HEK293T (cell line): Measurements from ENCODE around the gene MUC20.
"Not testable (repeated sequence)": the region's sequence is repeated elsewhere in the genome, so short reads cannot be mapped to it uniquely, and the experiment has no call there.

Source experiments
- CTCF ChIA-PET: fragments of 350-600 bp; formaldehyde crosslinking; extraction: SDS; loops from one replicate; lab custom pipeline; 2021; ENCODE audit warnings: antibody characterized with exemption, inconsistent platforms; lab: Yijun Ruan, JAX
- POLR2A ChIA-PET: fragments of 350-600 bp; formaldehyde crosslinking; extraction: SDS; loops from one replicate; lab custom pipeline; 2020; ENCODE audit warnings: antibody characterized with exemption, inconsistent platforms; lab: Yijun Ruan, JAX
- DNase-seq: peaks from one replicate; pipeline ENCODE4 v3.0.0; 2012; ENCODE audit warnings: mixed read lengths; ENCODE audit errors: extremely low spot score
- ARNT ChIP-seq: fragments of 450-650 bp; IDR thresholded peaks from 2 replicates; pipeline ENCODE4 v1.6.1; 2017; ENCODE audit warnings: mild to moderate bottlenecking
- BHLHE40 ChIP-seq: fragments of 450-650 bp; IDR thresholded peaks from 2 replicates; pipeline ENCODE4 v1.6.1; 2016; ENCODE audit warnings: mild to moderate bottlenecking, moderate library complexity, borderline replicate concordance
- CTBP1 ChIP-seq: fragments of 450-650 bp; IDR thresholded peaks from 2 replicates; pipeline ENCODE4 v1.6.1; 2016; ENCODE audit warnings: borderline replicate concordance
- ELF4 ChIP-seq: fragments of 450-650 bp; IDR thresholded peaks from 2 replicates; pipeline ENCODE4 v1.6.1; 2017; ENCODE audit warnings: antibody characterized with exemption
- FOXA1 ChIP-seq: fragments of 450-650 bp; IDR thresholded peaks from 2 replicates; pipeline ENCODE4 v1.6.1; 2016; ENCODE audit warnings: mild to moderate bottlenecking
- FOXK2 ChIP-seq: fragments of 450-650 bp; IDR thresholded peaks from 2 replicates; pipeline ENCODE4 v1.6.1; 2016; ENCODE audit warnings: mild to moderate bottlenecking
- FOXM1 ChIP-seq: fragments of 450-650 bp; IDR thresholded peaks from 2 replicates; pipeline ENCODE4 v1.6.1; 2017; ENCODE audit warnings: mild to moderate bottlenecking, borderline replicate concordance
- HDGF ChIP-seq: fragments of 450-650 bp; IDR thresholded peaks from 2 replicates; pipeline ENCODE4 v1.6.1; 2017; ENCODE audit warnings: antibody characterized with exemption, borderline replicate concordance
- L3MBTL2 ChIP-seq: fragments of 450-650 bp; conservative IDR thresholded peaks from 2 replicates; pipeline ENCODE4 v1.6.1; 2016; ENCODE audit warnings: mild to moderate bottlenecking
- LEF1 ChIP-seq: fragments of 450-650 bp; IDR thresholded peaks from 2 replicates; pipeline ENCODE4 v1.6.1; 2017; ENCODE audit warnings: mild to moderate bottlenecking, borderline replicate concordance
- NFRKB ChIP-seq: fragments of 450-650 bp; IDR thresholded peaks from 2 replicates; pipeline ENCODE4 v1.6.1; 2016; ENCODE audit warnings: mild to moderate bottlenecking, moderate library complexity
- PKNOX1 ChIP-seq: fragments of 450-650 bp; IDR thresholded peaks from 2 replicates; pipeline ENCODE4 v1.6.1; 2016
- SP1 ChIP-seq: fragments of 450-650 bp; IDR thresholded peaks from 2 replicates; pipeline ENCODE4 v1.6.1; 2017
- SUZ12 ChIP-seq: fragments of 450-650 bp; IDR thresholded peaks from 2 replicates; pipeline ENCODE4 v1.6.1; 2016; ENCODE audit warnings: mild to moderate bottlenecking
- TARDBP ChIP-seq: fragments of 450-650 bp; IDR thresholded peaks from 2 replicates; pipeline ENCODE4 v1.6.1; 2016
- ZNF384 ChIP-seq: fragments of 450-650 bp; IDR thresholded peaks from 2 replicates; pipeline ENCODE4 v1.6.1; 2016

MUC20 gene

GRCh38 chr3:195735036-195735695 lies 14.4 kb downstream of the MUC20 start:
- ChIA-PET POLR2A (no interaction called here), CTCF (no interaction called here)
- TF ChIP-seq PKNOX1 (no peak), BHLHE40 (no peak), ELF4 (no peak), LEF1 (no peak), FOXM1 (no peak), HDGF (no peak), FOXA1 (no peak), TARDBP (no peak), ARNT (no peak), SUZ12 (no peak), FOXK2 (no peak), SP1 (no peak), NFRKB (no peak), CTBP1 (no peak), L3MBTL2 (no peak), ZNF384 (no peak)
- DNase-seq = no peak

DNA sequence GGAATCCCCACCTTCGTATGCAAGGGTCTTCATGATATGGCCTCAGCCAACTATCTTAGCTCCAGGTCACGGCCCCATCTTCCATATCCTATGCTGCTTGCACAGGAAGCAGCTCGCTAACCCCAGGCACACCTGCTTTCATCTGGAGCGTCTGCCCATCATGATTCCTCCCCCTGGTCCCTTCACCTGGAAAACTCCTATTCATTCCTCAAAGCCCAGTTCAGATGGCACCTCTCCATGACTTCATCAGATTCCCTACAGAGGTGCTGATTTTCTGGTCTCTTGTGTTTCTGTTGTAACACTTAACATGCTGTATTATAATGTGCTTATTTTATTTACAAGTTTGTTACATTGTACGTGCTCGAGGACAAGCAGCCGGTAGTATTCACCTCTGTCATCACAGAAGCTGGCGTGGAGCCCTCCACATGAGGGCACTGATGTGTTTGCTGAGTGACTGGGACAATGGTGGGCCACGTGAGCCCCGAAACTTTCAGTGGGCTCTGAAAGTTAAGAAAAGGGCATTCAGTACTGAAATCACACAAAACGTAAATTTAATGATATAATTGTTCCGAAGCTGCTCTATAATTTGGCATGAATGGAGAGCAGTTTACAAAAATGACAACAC lies 16.2 kb downstream of the MUC20 start:
- no peak for TF ChIP-seq L3MBTL2
- TF ChIP-seq LEF1 = no peak
- TF ChIP-seq FOXM1 = no peak
- no peak for TF ChIP-seq SUZ12
- TF ChIP-seq FOXK2 = no peak
- no peak for TF ChIP-seq HDGF
- no peak for TF ChIP-seq BHLHE40
- no peak for TF ChIP-seq ZNF384
- no peak for TF ChIP-seq ARNT
- TF ChIP-seq ELF4 = no peak
- no peak for TF ChIP-seq NFRKB
- TF ChIP-seq TARDBP = no peak
- no peak for TF ChIP-seq PKNOX1
- TF ChIP-seq SP1 = no peak
- no peak for TF ChIP-seq CTBP1
- no peak for TF ChIP-seq FOXA1
- DNase-seq = no peak
- ChIA-PET POLR2A (no interaction called here), CTCF (no interaction called here)

DNA sequence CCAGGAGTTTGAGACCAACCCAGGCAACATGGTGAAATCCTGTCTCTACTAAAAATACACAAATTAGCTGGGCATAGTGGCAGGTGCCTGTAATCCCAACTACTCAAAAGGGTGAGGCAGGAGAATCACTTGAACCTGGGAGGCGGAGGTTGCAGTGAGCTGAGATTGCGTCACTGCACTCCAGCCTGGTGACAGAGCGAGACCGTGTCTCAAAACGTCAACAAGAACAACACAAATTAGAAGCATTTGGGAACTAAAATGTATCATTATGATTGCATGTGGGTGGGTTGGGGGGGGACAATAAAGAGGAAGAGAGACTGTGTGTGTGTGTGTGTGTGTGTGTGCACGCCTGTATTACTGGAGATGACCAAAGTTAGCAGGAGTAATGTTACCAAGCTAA lies 17.0 kb downstream of the MUC20 start:
- CTCF ChIA-PET, DNase-seq, POLR2A ChIA-PET: not testable (repeated sequence)

DNA sequence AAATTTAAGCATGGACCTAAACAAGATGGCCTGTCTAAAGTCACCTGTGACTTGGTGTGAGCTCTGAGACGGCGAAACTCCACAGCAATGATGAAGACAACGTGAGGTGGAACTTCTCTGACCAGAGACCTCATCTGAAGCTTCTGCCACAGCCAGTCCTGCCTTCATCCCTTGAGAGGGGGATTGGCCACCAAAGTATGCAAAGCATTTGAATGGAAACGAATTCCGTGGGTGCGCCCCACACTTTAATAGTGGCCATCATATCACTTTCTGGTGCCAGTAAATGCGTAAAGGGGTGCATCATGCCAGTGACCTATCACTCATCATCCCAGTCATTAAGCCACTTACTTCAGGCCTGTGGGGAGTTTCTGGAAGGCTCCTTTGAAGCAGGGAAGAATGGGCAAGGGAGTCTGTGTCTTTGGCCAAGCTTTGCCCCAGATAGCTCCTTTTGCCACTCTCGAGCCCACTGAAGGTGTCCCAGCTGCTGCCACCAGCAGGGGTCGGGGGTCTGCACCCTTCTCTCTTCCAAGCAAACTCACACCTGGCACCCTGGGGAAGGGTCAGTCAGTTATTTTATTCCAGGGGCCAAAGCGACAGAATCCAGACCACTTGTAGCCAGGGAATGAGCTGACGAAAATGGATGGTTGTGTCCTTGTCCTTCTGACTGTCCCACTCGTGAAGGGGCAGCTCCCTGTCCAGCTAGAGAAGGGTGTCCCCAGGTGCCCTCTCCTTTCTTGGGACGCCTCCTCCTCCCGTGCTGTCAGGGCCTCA lies 17.7 kb downstream of the MUC20 start:
- CTCF ChIA-PET = interaction anchor here (1.0 kb wide), 1 partner anchor 177 kb away, joined by 3 read pairs; no protein-coding TSS in a partner anchor
- TF ChIP-seq CTBP1 (no peak), TARDBP (no peak)
- DNase-seq = no peak
- POLR2A ChIA-PET = no interaction called here

GRCh38 chr3:195739561-195740111 lies 18.9 kb downstream of the MUC20 start:
- TF ChIP-seq FOXA1 (no peak), NFRKB (no peak), CTBP1 (no peak), L3MBTL2 (no peak), BHLHE40 (no peak), TARDBP (no peak), PKNOX1 (no peak), ELF4 (no peak), LEF1 (no peak), ARNT (no peak), FOXK2 (no peak), ZNF384 (no peak), HDGF (no peak), SUZ12 (no peak), FOXM1 (no peak), SP1 (no peak)
- no peak for DNase-seq
- ChIA-PET CTCF (no interaction called here), POLR2A (no interaction called here)

- TF ChIP-seq ELF4 (no peak), ARNT (no peak), FOXM1 (no peak), ZNF384 (no peak), LEF1 (no peak)
- POLR2A ChIA-PET = no interaction called here
- CTCF ChIA-PET = no interaction called here
- no peak for DNase-seq
Measured at GRCh38 chr3:195744437-195744836, 23.7 kb downstream of the MUC20 start.
